SH-SY5Y (cell line): Measurements from ENCODE around the gene MAN1C1.

Source experiments
- GATA2 ChIP-seq: IDR thresholded peaks from 2 replicates; pipeline ENCODE4 v1.6.1; 2011; ENCODE audit warnings: mild to moderate bottlenecking, low read depth, low read length
- GATA3 ChIP-seq: IDR thresholded peaks from 2 replicates; pipeline ENCODE4 v1.6.1; 2011; ENCODE audit warnings: low read depth, mild to moderate bottlenecking, low read length, moderate library complexity

- no peak for TF ChIP-seq GATA2
- TF ChIP-seq GATA3, result no peak
Measured at GRCh38 chr1:25810341-25811299, 194.0 kb downstream of the MAN1C1 start.
